ENCODE data around the gene SRM. TPM values are rescaled to one million over a fixed set of nuclear protein-coding genes. Genes with fewer than 3 reads are reported as not detected.

SRM gene
- total and polyA plus RNA-seq, 2 donors (not counting 1 experiment from before 2014, with no cell fraction given): 38.9 to 79.2 TPM

DNA sequence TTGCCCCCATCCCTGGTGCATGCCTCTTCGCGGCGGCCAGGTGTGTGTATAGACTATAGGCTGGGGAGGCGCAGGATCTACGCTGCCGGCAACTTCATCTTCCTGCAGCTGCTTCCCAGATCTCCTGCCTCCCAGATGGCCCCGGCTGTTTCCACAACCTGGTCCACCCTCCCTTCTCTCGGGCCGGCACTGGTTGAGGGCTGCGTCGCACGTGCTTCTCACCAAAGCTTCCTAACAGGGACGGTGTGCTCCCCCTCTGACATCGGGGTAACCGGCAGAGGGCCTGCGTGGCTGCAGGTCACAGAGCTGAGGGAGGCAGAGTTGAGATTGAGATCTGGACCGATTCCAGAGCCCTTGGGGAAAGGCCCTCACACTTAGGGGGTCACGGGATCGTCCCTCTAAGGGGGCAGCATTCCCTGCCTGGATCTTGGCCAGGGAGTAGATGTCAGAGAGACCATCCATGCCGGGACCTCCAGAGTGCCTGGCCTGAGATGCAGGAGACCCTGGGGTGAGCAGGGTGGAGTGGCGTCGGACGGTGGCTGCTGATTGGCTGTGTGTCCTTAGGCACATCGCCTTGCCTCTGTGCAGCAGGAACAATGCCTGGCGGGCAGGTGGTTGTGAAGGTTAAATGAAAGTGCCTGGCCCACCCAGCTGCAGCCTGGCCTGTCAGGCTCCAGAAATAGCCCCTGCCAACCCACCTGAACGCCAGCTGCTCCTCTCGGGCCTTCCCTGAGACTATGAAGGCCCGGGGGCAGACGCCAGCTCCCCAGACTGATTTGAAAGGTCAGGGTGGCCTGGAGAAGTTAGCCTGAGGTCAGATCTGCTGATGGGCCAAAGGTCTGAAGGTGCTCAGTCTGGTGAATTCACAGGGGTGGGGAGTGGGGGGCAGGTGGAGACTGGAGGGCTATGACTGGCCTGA is 6.7 kb downstream of the SRM start:
- ATAC-seq (ENCODE audit: low read depth): no peak
- TF ChIP-seq EZH2 (IDR thresholded peaks at IDR 0.05; ENCODE audit: borderline replicate concordance, insufficient read depth, low read depth, low read length, poor library complexity, severe bottlenecking): no peak
- TF ChIP-seq, protein P1, sequence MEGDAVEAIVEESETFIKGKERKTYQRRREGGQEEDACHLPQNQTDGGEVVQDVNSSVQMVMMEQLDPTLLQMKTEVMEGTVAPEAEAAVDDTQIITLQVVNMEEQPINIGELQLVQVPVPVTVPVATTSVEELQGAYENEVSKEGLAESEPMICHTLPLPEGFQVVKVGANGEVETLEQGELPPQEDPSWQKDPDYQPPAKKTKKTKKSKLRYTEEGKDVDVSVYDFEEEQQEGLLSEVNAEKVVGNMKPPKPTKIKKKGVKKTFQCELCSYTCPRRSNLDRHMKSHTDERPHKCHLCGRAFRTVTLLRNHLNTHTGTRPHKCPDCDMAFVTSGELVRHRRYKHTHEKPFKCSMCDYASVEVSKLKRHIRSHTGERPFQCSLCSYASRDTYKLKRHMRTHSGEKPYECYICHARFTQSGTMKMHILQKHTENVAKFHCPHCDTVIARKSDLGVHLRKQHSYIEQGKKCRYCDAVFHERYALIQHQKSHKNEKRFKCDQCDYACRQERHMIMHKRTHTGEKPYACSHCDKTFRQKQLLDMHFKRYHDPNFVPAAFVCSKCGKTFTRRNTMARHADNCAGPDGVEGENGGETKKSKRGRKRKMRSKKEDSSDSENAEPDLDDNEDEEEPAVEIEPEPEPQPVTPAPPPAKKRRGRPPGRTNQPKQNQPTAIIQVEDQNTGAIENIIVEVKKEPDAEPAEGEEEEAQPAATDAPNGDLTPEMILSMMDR (IDR thresholded peaks at IDR 0.05): no peak
- Histone ChIP-seq H3K9me3 (ENCODE audit: control extremely low read depth in 1 of 3, control insufficient read depth in 2 of 3, insufficient read depth in 1 of 3, low read length in 2 of 3) (no peaks in the 10 kb centered on the region), H3K4me2 (replicated peaks; ENCODE audit: low read depth, low read length, poor library complexity, severe bottlenecking) (no peak overlapping the region), H3K9ac (ENCODE audit: low read length) (no peak overlapping the region), H3K27me3 (replicated peaks in 1 of 4; ENCODE audit: control extremely low read depth in 1 of 4, control insufficient read depth in 3 of 4, insufficient read depth in 4 of 4, low read length in 3 of 4) (no peaks in the 10 kb centered on the region), H3K4me3 (ENCODE audit: control extremely low read depth in 1 of 5, extremely low read depth in 1 of 5, insufficient read depth in 1 of 5, low read depth in 2 of 5, low read length in 4 of 5) (no peak overlapping the region), H2AFZ (ENCODE audit: insufficient read depth, low read depth, low read length, poor library complexity, severe bottlenecking) (no peak overlapping the region), H3K79me2 (ENCODE audit: control insufficient read depth, insufficient read depth, low read length) (no peaks in the 10 kb centered on the region), H3K4me1 (ENCODE audit: control insufficient read depth in 2 of 2, insufficient read depth in 2 of 2, low read length in 2 of 2) (peaks cover 0 to 7% of the 10 kb centered on the region in 2 donors), H3K27ac (ENCODE audit: low read length in 2 of 2) (no peak overlapping the region), H3K36me3 (replicated peaks in 1 of 2; ENCODE audit: control extremely low read depth in 1 of 2, control insufficient read depth in 1 of 2, extremely low read depth in 1 of 2, insufficient read depth in 2 of 2, low read length in 1 of 2) (peaks cover 0 to 6% of the 10 kb centered on the region in 2 experiments), H4K20me1 (ENCODE audit: control insufficient read depth, insufficient read depth, low read length, poor library complexity, severe bottlenecking) (no peaks in the 10 kb centered on the region)
- Mint-ChIP-seq H3K9me3 (ENCODE audit: insufficient read depth) (no peaks in the 10 kb centered on the region), H3K27me3 (no peaks in the 10 kb centered on the region), H3K27ac (no peak overlapping the region), H3K4me1 (peaks cover 12% of the 10 kb centered on the region), H3K4me3 (no peak overlapping the region)
- CTCF ChIA-PET: interaction anchor here (1.4 to 2.1 kb wide), 2 partner anchors 15 to 16 kb away, joined by 6 to 12 read pairs; no protein-coding TSS in a partner anchor
- 47% methylated on average over 26 of the region's 29 CpGs for WGBS (ENCODE audit: insufficient coverage)
- intact Hi-C loops (cut with micrococcal nuclease): no loop called here
- no peak for DNase-seq
- POLR2A ChIA-PET: no interaction called here
